Hepatocyte (in vitro differentiated cells): ENCODE results near the gene FXR2. TPM values are rescaled to one million over a fixed set of nuclear protein-coding genes. Genes with fewer than 3 reads are reported as not detected.

Source experiments
- DNase-seq: peaks from one replicate; pipeline ENCODE4 v3.0.0-alpha.2; 2016; ENCODE audit warnings: low spot score
- H2AFZ ChIP-seq: fragments of 200-600 bp; sonication (generic); 2 replicates; pipeline ENCODE4 v1.6.0; 2016; ENCODE audit warnings: antibody characterized with exemption, mild to moderate bottlenecking
- H3K27ac ChIP-seq: fragments of 200-600 bp; sonication (generic); 2 replicates; pipeline ENCODE4 v1.5.1; 2016; ENCODE audit warnings: mild to moderate bottlenecking
- H3K27me3 ChIP-seq: fragments of 200-600 bp; sonication (generic); 2 replicates; pipeline ENCODE4 v1.6.1; 2016
- H3K36me3 ChIP-seq: fragments of 200-600 bp; sonication (generic); replicated peaks from 2 replicates; pipeline ENCODE4 v1.5.1; 2016; ENCODE audit warnings: low read depth; ENCODE audit not compliant: insufficient read depth
- H3K4me1 ChIP-seq: fragments of 200-600 bp; sonication (generic); 2 replicates; pipeline ENCODE4 v1.5.1; 2016; ENCODE audit warnings: mild to moderate bottlenecking, moderate library complexity; ENCODE audit not compliant: insufficient read depth
- H3K4me2 ChIP-seq: fragments of 200-600 bp; sonication (generic); 2 replicates; pipeline ENCODE4 v1.6.0; 2016
- H3K4me3 ChIP-seq: fragments of 200-600 bp; sonication (generic); 2 replicates; pipeline ENCODE4 v1.5.1; 2016; ENCODE audit warnings: mild to moderate bottlenecking
- H3K79me2 ChIP-seq: fragments of 200-600 bp; sonication (generic); 2 replicates; pipeline ENCODE4 v1.6.0; 2017; ENCODE audit warnings: mild to moderate bottlenecking
- H3K9me2 ChIP-seq: fragments of 200-600 bp; sonication (generic); replicated peaks from 2 replicates; pipeline ENCODE4 v1.6.0; 2017; ENCODE audit warnings: mild to moderate bottlenecking; ENCODE audit not compliant: insufficient read depth
- H3K9me3 ChIP-seq: fragments of 200-600 bp; sonication (generic); 2 replicates; pipeline ENCODE4 v1.5.1; 2016; ENCODE audit warnings: low read depth, mild to moderate bottlenecking
- H4K20me1 ChIP-seq: fragments of 200-600 bp; sonication (generic); 2 replicates; pipeline ENCODE4 v1.6.0; 2016; ENCODE audit warnings: mild to moderate bottlenecking; ENCODE audit not compliant: insufficient read depth, poor library complexity, severe bottlenecking
- EZH2 ChIP-seq: fragments of 200-600 bp; sonication (generic); IDR thresholded peaks from 2 replicates; pipeline ENCODE4 v1.6.1; 2016; ENCODE audit warnings: antibody characterized with exemption, mild to moderate bottlenecking, borderline replicate concordance
- EZH2phosphoT487 ChIP-seq: fragments of 200-600 bp; sonication (generic); IDR thresholded peaks from one replicate; pipeline ENCODE4 v1.6.1; 2018; ENCODE audit warnings: antibody characterized with exemption, mild to moderate bottlenecking, low read depth, moderate library complexity; ENCODE audit not compliant: unreplicated experiment, severe bottlenecking
- WGBS: methylation state at CpG from one replicate; pipeline ENCODE4 v1.1.6; 2016; ENCODE audit warnings: low lambda C conversion rate; ENCODE audit errors: missing lambda C conversion rate; 5-methylcytosine and 5-hydroxymethylcytosine counted together
- polyA plus RNA-seq: library from polyadenylated mRNA; unstranded; fragments of >200 nt; fragmentation: Nextera tagmentation; extraction: Ambion mirVana; gene quantifications from 2 replicates; pipeline ENCODE4 v1.2.1, GENCODE V29; 2016
- total RNA-seq: library from RNA; depleted of rRNA; stranded (reverse); fragments of >200 nt; gene quantifications from 2 replicates; pipeline ENCODE4 v1.2.3, GENCODE V29; 2014
- TF ChIP-seq, protein P1 (sequence below): fragments of 200-600 bp; sonication (generic); IDR thresholded peaks from 2 replicates; pipeline ENCODE4 v1.5.1; 2016; ENCODE audit warnings: antibody characterized with exemption, mild to moderate bottlenecking; ENCODE audit not compliant: poor library complexity

The FXR2 gene
- total and polyA plus RNA-seq, 2 experiments from 2014 or later = 33.0 to 41.6 TPM

DNA sequence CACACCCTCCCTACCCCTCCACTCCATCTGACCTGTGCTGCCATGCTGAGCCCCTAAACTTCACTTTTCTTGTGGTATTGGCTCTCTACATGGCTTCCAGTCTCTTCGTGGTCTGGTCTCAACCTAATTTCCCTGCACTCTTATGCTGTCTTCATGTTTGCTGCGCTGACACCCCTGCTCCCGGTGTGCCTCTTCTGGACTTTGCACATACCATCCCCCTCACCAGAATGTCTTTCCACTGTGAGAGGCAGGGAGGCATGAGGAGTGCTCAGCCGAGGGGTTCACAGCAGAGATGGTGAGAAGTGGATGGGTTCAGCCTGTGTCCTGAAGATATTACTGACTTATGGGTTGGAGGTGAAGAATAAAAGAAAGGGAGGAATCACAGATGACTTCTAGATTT is 63.3 kb downstream of the FXR2 start:
- peak overlapping the region; percentile 49 for H3K4me2 ChIP-seq
- peaks cover 24% of the 10 kb centered on the region for H3K4me1 ChIP-seq
- 72% methylated on average over 4 of the region's 4 CpGs for WGBS
- no peak for DNase-seq
- no peak overlapping the region for H2AFZ ChIP-seq
- no peaks in the 10 kb centered on the region for H3K79me2 ChIP-seq
- H3K9me2 ChIP-seq = no peaks in the 10 kb centered on the region
- no peaks in the 10 kb centered on the region for H4K20me1 ChIP-seq
- H3K27ac ChIP-seq = peak overlapping the region; percentile 75
- H3K36me3 ChIP-seq = no peaks in the 10 kb centered on the region
- no peaks in the 10 kb centered on the region for H3K27me3 ChIP-seq
- H3K4me3 ChIP-seq = no peak overlapping the region
- H3K9me3 ChIP-seq = no peaks in the 10 kb centered on the region
- TF ChIP-seq, protein P1, sequence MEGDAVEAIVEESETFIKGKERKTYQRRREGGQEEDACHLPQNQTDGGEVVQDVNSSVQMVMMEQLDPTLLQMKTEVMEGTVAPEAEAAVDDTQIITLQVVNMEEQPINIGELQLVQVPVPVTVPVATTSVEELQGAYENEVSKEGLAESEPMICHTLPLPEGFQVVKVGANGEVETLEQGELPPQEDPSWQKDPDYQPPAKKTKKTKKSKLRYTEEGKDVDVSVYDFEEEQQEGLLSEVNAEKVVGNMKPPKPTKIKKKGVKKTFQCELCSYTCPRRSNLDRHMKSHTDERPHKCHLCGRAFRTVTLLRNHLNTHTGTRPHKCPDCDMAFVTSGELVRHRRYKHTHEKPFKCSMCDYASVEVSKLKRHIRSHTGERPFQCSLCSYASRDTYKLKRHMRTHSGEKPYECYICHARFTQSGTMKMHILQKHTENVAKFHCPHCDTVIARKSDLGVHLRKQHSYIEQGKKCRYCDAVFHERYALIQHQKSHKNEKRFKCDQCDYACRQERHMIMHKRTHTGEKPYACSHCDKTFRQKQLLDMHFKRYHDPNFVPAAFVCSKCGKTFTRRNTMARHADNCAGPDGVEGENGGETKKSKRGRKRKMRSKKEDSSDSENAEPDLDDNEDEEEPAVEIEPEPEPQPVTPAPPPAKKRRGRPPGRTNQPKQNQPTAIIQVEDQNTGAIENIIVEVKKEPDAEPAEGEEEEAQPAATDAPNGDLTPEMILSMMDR = no peak
- no peak for TF ChIP-seq EZH2phosphoT487
- TF ChIP-seq EZH2 = no peak

DNA sequence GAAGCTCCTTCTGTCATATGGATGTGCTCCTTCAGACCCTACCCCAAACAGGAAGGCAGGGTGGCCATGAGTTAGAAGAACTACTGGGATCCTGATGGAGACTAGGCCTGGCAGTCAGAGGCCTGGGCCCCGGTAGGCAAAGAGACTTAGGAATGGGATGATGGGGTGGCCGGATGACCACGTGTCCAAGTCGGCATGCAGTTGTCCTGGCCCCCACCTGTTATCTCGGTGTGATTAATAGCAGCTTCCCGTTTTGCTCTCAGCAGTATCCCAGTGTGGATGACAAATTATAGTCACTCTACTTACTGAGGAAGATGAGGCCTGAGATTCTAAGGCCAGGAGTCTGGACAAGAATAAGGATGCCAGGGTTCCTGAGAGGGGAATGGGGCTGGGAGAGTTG is 64.4 kb downstream of the FXR2 start:
- no peak for DNase-seq
- no peaks in the 10 kb centered on the region for H3K9me3 ChIP-seq
- H4K20me1 ChIP-seq = no peaks in the 10 kb centered on the region
- H3K79me2 ChIP-seq = no peaks in the 10 kb centered on the region
- TF ChIP-seq EZH2phosphoT487 (no peak), EZH2 (no peak)
- TF ChIP-seq, protein P1 = no peak
- 73% methylated on average over 6 of the region's 6 CpGs for WGBS
- peak overlapping the region; percentile 75 for H3K27ac ChIP-seq
- H2AFZ ChIP-seq = no peak overlapping the region
- no peaks in the 10 kb centered on the region for H3K36me3 ChIP-seq
- no peaks in the 10 kb centered on the region for H3K27me3 ChIP-seq
- no peak overlapping the region for H3K4me3 ChIP-seq
- H3K4me1 ChIP-seq = peaks cover 24% of the 10 kb centered on the region
- H3K9me2 ChIP-seq = no peaks in the 10 kb centered on the region
- peak overlapping the region; percentile 85 for H3K4me2 ChIP-seq

DNA sequence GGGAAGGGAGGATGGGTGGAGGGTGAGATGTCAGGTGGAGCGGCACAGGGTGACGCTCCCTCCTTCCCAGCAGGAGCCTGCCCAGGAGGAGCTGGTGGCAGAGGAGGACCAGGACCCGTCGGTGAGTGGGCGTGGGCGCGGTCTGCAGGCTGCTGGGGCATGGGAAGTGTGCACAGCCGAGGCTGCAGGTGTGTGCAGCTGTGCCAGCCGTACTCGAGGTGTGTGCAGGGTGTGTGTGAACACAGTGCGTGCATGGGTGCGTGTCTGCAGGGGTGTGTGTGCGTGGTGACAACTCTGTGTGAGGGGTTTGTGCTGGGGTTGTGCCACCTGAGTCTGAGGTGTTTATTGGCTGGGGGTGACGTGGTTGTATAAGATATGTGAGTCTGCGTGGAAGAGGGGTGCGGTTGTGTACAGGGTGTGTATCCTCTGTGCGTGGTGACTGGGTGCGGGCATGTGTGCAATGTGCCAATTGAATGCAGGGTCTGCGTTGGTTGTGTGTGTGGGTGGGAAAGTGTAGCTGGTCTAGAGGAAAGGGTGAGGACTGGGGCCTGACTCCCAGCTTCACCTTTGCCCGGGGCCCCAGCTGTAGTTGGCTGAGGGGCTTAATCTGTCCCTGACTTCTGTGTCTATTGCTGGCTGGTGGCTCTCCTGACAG is 65.2 kb downstream of the FXR2 start:
- Histone ChIP-seq H3K4me3 (peak overlapping the region; percentile 62), H3K4me2 (peak overlapping the region; percentile 85), H4K20me1 (no peaks in the 10 kb centered on the region), H3K9me3 (no peaks in the 10 kb centered on the region), H3K79me2 (no peaks in the 10 kb centered on the region), H3K4me1 (peaks cover 24% of the 10 kb centered on the region), H3K27me3 (no peaks in the 10 kb centered on the region), H3K36me3 (no peaks in the 10 kb centered on the region), H3K9me2 (no peaks in the 10 kb centered on the region), H2AFZ (peak overlapping the region; percentile 77), H3K27ac (peak overlapping the region; percentile 75)
- TF ChIP-seq, protein P1 = no peak
- TF ChIP-seq EZH2 (no peak), EZH2phosphoT487 (no peak)
- no peak for DNase-seq
- 67% methylated on average over 20 of the region's 20 CpGs for WGBS
